Fibroblast of lung (primary cell): Measurements from ENCODE around the gene RNF112.

Experiments
- EZH2 ChIP-seq: IDR thresholded peaks from 2 replicates; pipeline ENCODE4 v1.5.1; 2012; ENCODE audit warnings: low read length, control low read depth, mild to moderate bottlenecking; ENCODE audit errors: missing control alignments
- TF ChIP-seq, protein P1 (sequence below), 2 donors: IDR thresholded peaks in 1 of 2; conservative IDR thresholded peaks in 1 of 2; 1 replicate in 1 of 2; 2 replicates in 1 of 2; pipeline ENCODE4 v1.5.1; 2011 to 2012; ENCODE audit warnings: low read length in 2 of 2, control low read depth in 1 of 2, inconsistent platforms in 1 of 2, low read depth in 1 of 2, mild to moderate bottlenecking in 1 of 2

- TF ChIP-seq EZH2: no peak
- TF ChIP-seq, protein P1, sequence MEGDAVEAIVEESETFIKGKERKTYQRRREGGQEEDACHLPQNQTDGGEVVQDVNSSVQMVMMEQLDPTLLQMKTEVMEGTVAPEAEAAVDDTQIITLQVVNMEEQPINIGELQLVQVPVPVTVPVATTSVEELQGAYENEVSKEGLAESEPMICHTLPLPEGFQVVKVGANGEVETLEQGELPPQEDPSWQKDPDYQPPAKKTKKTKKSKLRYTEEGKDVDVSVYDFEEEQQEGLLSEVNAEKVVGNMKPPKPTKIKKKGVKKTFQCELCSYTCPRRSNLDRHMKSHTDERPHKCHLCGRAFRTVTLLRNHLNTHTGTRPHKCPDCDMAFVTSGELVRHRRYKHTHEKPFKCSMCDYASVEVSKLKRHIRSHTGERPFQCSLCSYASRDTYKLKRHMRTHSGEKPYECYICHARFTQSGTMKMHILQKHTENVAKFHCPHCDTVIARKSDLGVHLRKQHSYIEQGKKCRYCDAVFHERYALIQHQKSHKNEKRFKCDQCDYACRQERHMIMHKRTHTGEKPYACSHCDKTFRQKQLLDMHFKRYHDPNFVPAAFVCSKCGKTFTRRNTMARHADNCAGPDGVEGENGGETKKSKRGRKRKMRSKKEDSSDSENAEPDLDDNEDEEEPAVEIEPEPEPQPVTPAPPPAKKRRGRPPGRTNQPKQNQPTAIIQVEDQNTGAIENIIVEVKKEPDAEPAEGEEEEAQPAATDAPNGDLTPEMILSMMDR (conservative IDR thresholded peaks at IDR 0.05 in 1 of 2, IDR thresholded peaks at IDR 0.05 in 1 of 2; ENCODE audit: low read depth in 1 of 2, low read length in 2 of 2): no peak
Observed at GRCh38 chr17:19391432-19391831, 19.6 kb upstream of the RNF112 start.
